ENCODE data around the gene TMEM204.

Gene TMEM204

GRCh38 chr16:1494711-1495110, 38.8 kb upstream of the TMEM204 start:
- H3K4me3 ChIP-seq (ENCODE audit: low read depth, low read length): no peak overlapping the region
- DNase-seq (ENCODE audit: low read depth, low spot score): no peak
- TF ChIP-seq CTCF (IDR thresholded peaks at IDR 0.05; ENCODE audit: low read depth, low read length): no peak
- in situ Hi-C loops (cut with HindIII; ENCODE audit: low sequenced_read_pairs): no loop called here

- H3K4me3 ChIP-seq (ENCODE audit: low read depth, low read length): no peak overlapping the region
Measured at GRCh38 chr16:1495211-1495888, 38.1 kb upstream of the TMEM204 start.

GRCh38 chr16:1495889-1496262, 37.6 kb upstream of the TMEM204 start:
- no peak for DNase-seq (ENCODE audit: low read depth, low spot score)

More at GRCh38 chr16:1495211-1495888, 38.1 kb upstream of the TMEM204 start:
- no peak for DNase-seq (ENCODE audit: low read depth, low spot score)
- in situ Hi-C loops (cut with HindIII; ENCODE audit: low sequenced_read_pairs): no loop called here
- no peak for TF ChIP-seq CTCF (IDR thresholded peaks at IDR 0.05; ENCODE audit: low read depth, low read length)

GRCh38 chr16:1496464-1496863, 37.0 kb upstream of the TMEM204 start:
- in situ Hi-C loops (cut with HindIII; ENCODE audit: low sequenced_read_pairs): no loop called here
- TF ChIP-seq CTCF (IDR thresholded peaks at IDR 0.05; ENCODE audit: low read depth, low read length): no peak
- H3K4me3 ChIP-seq (ENCODE audit: low read depth, low read length): no peak overlapping the region
- DNase-seq (ENCODE audit: low read depth, low spot score): no peak

More at GRCh38 chr16:1495889-1496262, 37.6 kb upstream of the TMEM204 start:
- TF ChIP-seq CTCF (IDR thresholded peaks at IDR 0.05; ENCODE audit: low read depth, low read length): no peak
- in situ Hi-C loops (cut with HindIII; ENCODE audit: low sequenced_read_pairs): no loop called here
- no peak overlapping the region for H3K4me3 ChIP-seq (ENCODE audit: low read depth, low read length)

GRCh38 chr16:1497014-1497598, 36.4 kb upstream of the TMEM204 start:
- TF ChIP-seq CTCF (IDR thresholded peaks at IDR 0.05; ENCODE audit: low read depth, low read length): no peak
- no peak for DNase-seq (ENCODE audit: low read depth, low spot score)
- in situ Hi-C loops (cut with HindIII; ENCODE audit: low sequenced_read_pairs): no loop called here

GRCh38 chr16:1498899-1499676, 34.4 kb upstream of the TMEM204 start:
- H3K4me3 ChIP-seq (ENCODE audit: low read depth, low read length): no peak overlapping the region
- no peak for TF ChIP-seq CTCF (IDR thresholded peaks at IDR 0.05; ENCODE audit: low read depth, low read length)
- in situ Hi-C loops (cut with HindIII; ENCODE audit: low sequenced_read_pairs): no loop called here
- no peak for DNase-seq (ENCODE audit: low read depth, low spot score)

More at GRCh38 chr16:1497014-1497598, 36.4 kb upstream of the TMEM204 start:
- no peak overlapping the region for H3K4me3 ChIP-seq (ENCODE audit: low read depth, low read length)

Measured in astrocyte of the spinal cord (primary cell).